H1 (cell line): ENCODE measurements around the gene TBC1D17. TPM values are rescaled to one million over a fixed set of nuclear protein-coding genes. Genes with fewer than 3 reads are reported as not detected.

ENCODE experiments used
- CTCF ChIA-PET: fragments of 300-600 bp; sonication (Branson Sonifier 250); formaldehyde crosslinking; loops from one replicate; lab custom pipeline; 2021; ENCODE audit not compliant: partially characterized antibody; lab: Charles Lee
- POLR2A ChIA-PET: fragments of 300-600 bp; sonication (Branson Sonifier 250); formaldehyde crosslinking; loops from one replicate; lab custom pipeline; 2021; ENCODE audit warnings: inconsistent platforms; ENCODE audit not compliant: partially characterized antibody; lab: Charles Lee
- DNase-seq, 2 experiments: peaks; one replicate each; pipeline versions ENCODE4 v3.0.0 to v3.0.0-alpha.2; 2010 to 2022; ENCODE audit warnings: low spot score in 2 of 2, low read depth in 1 of 2, mixed read lengths in 1 of 2
- FAIRE-seq: peaks from 2 replicates; lab custom pipeline; 2011; peaks lifted over from hg19 to GRCh38; lab: Jason Lieb, UNC
- H2AFZ ChIP-seq: 2 replicates; pipeline ENCODE4 v1.8.1; 2012; ENCODE audit warnings: low read length, inconsistent platforms
- H2AK5ac ChIP-seq: 2 replicates; pipeline ENCODE4 v1.6.1; 2013; ENCODE audit warnings: low read depth, low read length
- H2BK120ac ChIP-seq: replicated peaks from 2 replicates; pipeline ENCODE3; 2013; ENCODE audit warnings: low read depth, low read length, inconsistent platforms
- H2BK12ac ChIP-seq: 2 replicates; pipeline ENCODE4 v1.6.1; 2013; ENCODE audit warnings: low read depth, low read length
- H2BK15ac ChIP-seq: 2 replicates; pipeline ENCODE4 v1.6.1; 2013; ENCODE audit warnings: low read length
- H2BK20ac ChIP-seq: 2 replicates; pipeline ENCODE4 v1.6.1; 2013; ENCODE audit warnings: low read length
- H2BK5ac ChIP-seq: 2 replicates; pipeline ENCODE4 v1.6.1; 2013; ENCODE audit warnings: low read depth, low read length
- H3K14ac ChIP-seq: 2 replicates; pipeline ENCODE4 v1.6.1; 2013; ENCODE audit warnings: inconsistent platforms; ENCODE audit not compliant: insufficient read length
- H3K18ac ChIP-seq: 2 replicates; pipeline ENCODE4 v1.6.1; 2013; ENCODE audit warnings: low read length; ENCODE audit errors: extremely low read depth
- H3K23ac ChIP-seq: 2 replicates; pipeline ENCODE4 v1.6.1; 2013; ENCODE audit warnings: inconsistent platforms; ENCODE audit not compliant: insufficient read length
- H3K23me2 ChIP-seq: 2 replicates; pipeline ENCODE4 v1.6.1; 2013; ENCODE audit warnings: low read depth, low read length
- H3K27ac ChIP-seq: 2 replicates; pipeline ENCODE4 v1.6.1; 2011; ENCODE audit warnings: low read depth, low read length, inconsistent platforms
- H3K27me3 ChIP-seq, 4 experiments: replicated peaks in 1 of 4; 1 replicate in 1 of 4; 2 replicates in 3 of 4; pipeline versions ENCODE4 v1.6.1 to v1.8.1; 2011 to 2013; ENCODE audit warnings: low read length in 3 of 4, mild to moderate bottlenecking in 3 of 4, inconsistent platforms in 2 of 4, mixed read lengths in 2 of 4, moderate library complexity in 1 of 4; ENCODE audit not compliant: control insufficient read depth in 3 of 4, insufficient read depth in 3 of 4; ENCODE audit errors: extremely low read depth in 1 of 4
- H3K36me3 ChIP-seq, 4 experiments: 2 replicates each; pipeline versions ENCODE4 v1.6.1 to v1.8.1; 2011 to 2013; ENCODE audit warnings: mild to moderate bottlenecking in 4 of 4, low read length in 3 of 4, moderate library complexity in 2 of 4, control low read depth in 1 of 4, inconsistent platforms in 1 of 4; ENCODE audit not compliant: insufficient read depth in 4 of 4, control insufficient read depth in 2 of 4
- H3K4ac ChIP-seq: replicated peaks from 2 replicates; pipeline ENCODE3; 2013; ENCODE audit warnings: low read length, low read depth, mixed read lengths, inconsistent platforms; ENCODE audit not compliant: insufficient read length
- H3K4me1 ChIP-seq, 4 experiments: replicated peaks in 1 of 4; 1 replicate in 1 of 4; 2 replicates in 3 of 4; pipeline versions ENCODE4 v1.6.1 to v1.8.1; 2011 to 2013; ENCODE audit warnings: low read length in 3 of 4, inconsistent platforms in 2 of 4, mixed read lengths in 1 of 4; ENCODE audit not compliant: insufficient read depth in 4 of 4, control insufficient read depth in 3 of 4
- H3K4me2 ChIP-seq, 2 experiments: 2 replicates each; pipeline versions ENCODE4 v1.6.1 to v1.8.1; 2011 to 2013; ENCODE audit warnings: low read depth in 2 of 2, low read length in 2 of 2, control low read depth in 1 of 2, inconsistent platforms in 1 of 2, mild to moderate bottlenecking in 1 of 2; ENCODE audit not compliant: insufficient read depth in 1 of 2
- H3K4me3 ChIP-seq, 4 experiments: fragments of 200-600, 300-600 bp in 1 of 4; sonication (generic), shearing (Covaris generic), sonication (Bioruptor Twin) in 1 of 4; 2 replicates each; pipeline versions ENCODE4 v1.5.1 to v1.8.1; 2011 to 2016; ENCODE audit warnings: low read length in 4 of 4, low read depth in 3 of 4, control low read depth in 2 of 4, inconsistent platforms in 2 of 4, mild to moderate bottlenecking in 2 of 4, mixed read lengths in 1 of 4, moderate library complexity in 1 of 4; ENCODE audit not compliant: insufficient read depth in 2 of 4; ENCODE audit errors: extremely low read depth in 1 of 4
- H3K56ac ChIP-seq: replicated peaks from 2 replicates; pipeline ENCODE3; 2013; ENCODE audit warnings: low read depth, mild to moderate bottlenecking, mixed read lengths, low read length, inconsistent platforms; ENCODE audit not compliant: insufficient read length
- H3K79me1 ChIP-seq: 2 replicates; pipeline ENCODE4 v1.6.1; 2013; ENCODE audit warnings: low read depth, low read length, control low read depth
- H3K79me2 ChIP-seq, 2 experiments: 2 replicates each; pipeline versions ENCODE4 v1.6.1 to v1.8.1; 2012 to 2013; ENCODE audit warnings: low read length in 2 of 2, mild to moderate bottlenecking in 2 of 2, inconsistent platforms in 1 of 2; ENCODE audit not compliant: insufficient read depth in 2 of 2, control insufficient read depth in 1 of 2
- H3K9ac ChIP-seq, 4 experiments: replicated peaks in 1 of 4; 1 replicate in 1 of 4; 2 replicates in 3 of 4; pipeline versions ENCODE4 v1.6.1 to v1.8.1; 2011 to 2013; ENCODE audit warnings: low read depth in 3 of 4, low read length in 3 of 4, control low read depth in 2 of 4, mild to moderate bottlenecking in 2 of 4, moderate library complexity in 2 of 4, inconsistent platforms in 1 of 4; ENCODE audit errors: extremely low read depth in 1 of 4
- H3K9me3 ChIP-seq, 2 experiments: 2 replicates each; pipeline versions ENCODE4 v1.6.1 to v1.8.1; 2012 to 2013; ENCODE audit warnings: mild to moderate bottlenecking in 2 of 2, moderate library complexity in 2 of 2, control low read depth in 1 of 2, inconsistent platforms in 1 of 2, low read depth in 1 of 2, low read length in 1 of 2, mixed read lengths in 1 of 2; ENCODE audit not compliant: insufficient read depth in 2 of 2
- H4K20me1 ChIP-seq, 2 experiments: replicated peaks in 1 of 2; 2 replicates each; pipeline versions ENCODE3 to v1.8.1; 2011 to 2013; ENCODE audit warnings: inconsistent platforms in 2 of 2, low read length in 2 of 2, mild to moderate bottlenecking in 1 of 2; ENCODE audit not compliant: insufficient read depth in 2 of 2, control insufficient read depth in 1 of 2
- H4K5ac ChIP-seq: 2 replicates; pipeline ENCODE4 v1.6.1; 2013; ENCODE audit warnings: low read length, low read depth, mixed read lengths, inconsistent platforms; ENCODE audit not compliant: insufficient read length
- H4K8ac ChIP-seq: 2 replicates; pipeline ENCODE4 v1.8.0; 2013; ENCODE audit warnings: mild to moderate bottlenecking, moderate library complexity, low read length, inconsistent platforms; ENCODE audit not compliant: insufficient read depth; ENCODE audit errors: extremely low read depth
- H4K91ac ChIP-seq: replicated peaks from 2 replicates; pipeline ENCODE3; 2013; ENCODE audit warnings: low read length, mixed read lengths, inconsistent platforms; ENCODE audit not compliant: insufficient read length
- BCL11A ChIP-seq, 2 experiments: IDR thresholded peaks; one replicate each; pipeline ENCODE4 v1.6.1; 2011; ENCODE audit warnings: low read depth in 2 of 2, low read length in 2 of 2, mild to moderate bottlenecking in 2 of 2
- CHD2 ChIP-seq: IDR thresholded peaks from 2 replicates; pipeline ENCODE4 v1.6.1; 2012; ENCODE audit warnings: low read length, improper control_type of control experiment
- CREB1 ChIP-seq: IDR thresholded peaks from 2 replicates; pipeline ENCODE4 v1.6.1; 2012; ENCODE audit warnings: inconsistent platforms
- EP300 ChIP-seq, 2 experiments: IDR thresholded peaks; 1 replicate in 1 of 2; 2 replicates in 1 of 2; pipeline ENCODE4 v1.6.1; 2011 to 2012; ENCODE audit warnings: low read depth in 2 of 2, low read length in 2 of 2, mild to moderate bottlenecking in 2 of 2, borderline replicate concordance in 1 of 2, inconsistent platforms in 1 of 2, moderate library complexity in 1 of 2
- EZH2 ChIP-seq: fragments of 200-600 bp; sonication (generic); IDR thresholded peaks from 2 replicates; pipeline ENCODE4 v1.7.1; 2012; ENCODE audit warnings: low read depth, mild to moderate bottlenecking, moderate library complexity, low read length, inconsistent platforms; ENCODE audit not compliant: severe bottlenecking
- HDAC6 ChIP-seq: IDR thresholded peaks from one replicate; pipeline ENCODE4 v1.7.1; 2012; ENCODE audit warnings: low read depth, mild to moderate bottlenecking, inconsistent platforms, low read length, moderate library complexity
- NANOG ChIP-seq: IDR thresholded peaks from 2 replicates; pipeline ENCODE4 v1.6.1; 2011; ENCODE audit warnings: low read length, low read depth, mild to moderate bottlenecking, inconsistent platforms; ENCODE audit not compliant: insufficient read depth, poor library complexity, severe bottlenecking
- PHF8 ChIP-seq: fragments of 200-600 bp; sonication (generic); conservative IDR thresholded peaks from 2 replicates; pipeline ENCODE4 v1.7.1; 2012; ENCODE audit warnings: low read depth, mild to moderate bottlenecking, inconsistent platforms, low read length, moderate library complexity
- WGBS, 2 experiments: shearing (Covaris generic) in 1 of 2; methylation state at CpG; one replicate each; pipeline versions ENCODE4 v1.1.6 to v1.1.7; 2013 to 2015; ENCODE audit warnings: low lambda C conversion rate in 2 of 2, mixed read lengths in 2 of 2, inconsistent platforms in 1 of 2, low coverage in 1 of 2, missing lambda C conversion rate in 1 of 2; ENCODE audit not compliant: insufficient replicate concordance in 2 of 2, insufficient coverage in 1 of 2, insufficient read length in 1 of 2; ENCODE audit errors: extremely low coverage in 1 of 2, missing lambda C conversion rate in 1 of 2; 5-methylcytosine and 5-hydroxymethylcytosine counted together
- polyA plus RNA-seq, 7 experiments: library from polyadenylated mRNA; depleted of rRNA in 3 of 7; stranded (reverse) in 5 of 7; unstranded in 2 of 7; fragments of >200 nt in 5 of 7; fragments of 200-250 nt in 2 of 7; gene quantifications; 1 replicate in 5 of 7; 2 replicates in 1 of 7; 4 replicates in 1 of 7; pipeline versions ENCODE4 v1.2.1 to v1.2.3, GENCODE V29; 2011 to 2013; ENCODE audit warnings: missing spikeins in 2 of 7, mixed read lengths in 2 of 7
- total RNA-seq: library from RNA; stranded (reverse); fragmentation: NEBNext Ultra II Directional; extraction: Animal tissue kit (Norgen Biotek cat#: 25700); gene quantifications from 2 replicates; pipeline ENCODE4 v1.2.1, GENCODE V29; 2021

The TBC1D17 gene
- total and polyA plus RNA-seq, 2 of the 8 experiments (the other 6 are each of a cell fraction or from before 2014, with no cell fraction given): 30.3 to 44.9 TPM

GRCh38 chr19:49837425-49837824 lies 40.1 kb upstream of the TBC1D17 start:
- no peak overlapping the region; the same call in 1 of the 2 replicates for H4K8ac ChIP-seq
- no peak overlapping the region for H3K4ac ChIP-seq
- H3K23me2 ChIP-seq: no peaks in the 10 kb centered on the region
- TF ChIP-seq PHF8 (no peak), NANOG (no peak), HDAC6 (no peak), CHD2 (no peak), EZH2 (no peak), EP300 (IDR thresholded peaks at IDR 0.05; ENCODE audit: borderline replicate concordance in 1 of 2, low read depth in 2 of 2, low read length in 2 of 2) (no peak), BCL11A (IDR thresholded peaks at IDR 0.05; ENCODE audit: low read depth in 2 of 2, low read length in 2 of 2) (no peak), CREB1 (no peak)
- DNase-seq (no peak), FAIRE-seq (no peak)
- no peaks in the 10 kb centered on the region for H3K9me3 ChIP-seq
- H3K27ac ChIP-seq: no peak overlapping the region
- H3K4me1 ChIP-seq: no peaks in the 10 kb centered on the region
- no peak overlapping the region for H3K14ac ChIP-seq
- H3K9ac ChIP-seq: no peak overlapping the region
- no peak overlapping the region for H2BK120ac ChIP-seq
- peaks cover 1 to 5% of the 10 kb centered on the region in 2 experiments for H4K20me1 ChIP-seq
- H3K27me3 ChIP-seq: no peaks in the 10 kb centered on the region
- no peak overlapping the region for H3K4me2 ChIP-seq
- no peaks in the 10 kb centered on the region for H3K79me2 ChIP-seq
- peaks cover 9 to 37% (median 24%) of the 10 kb centered on the region in 4 experiments; a peak in 6 of 8 replicates for H3K36me3 ChIP-seq
- no peak overlapping the region for H2BK5ac ChIP-seq
- no peaks in the 10 kb centered on the region for H3K79me1 ChIP-seq
- H3K56ac ChIP-seq: no peak overlapping the region
- H4K5ac ChIP-seq: no peak overlapping the region
- no peak overlapping the region for H4K91ac ChIP-seq
- ChIA-PET POLR2A (interaction anchor here (0.9 to 2.3 kb wide), 8 partner anchors 9 to 23 kb away, joined by 3 to 7 read pairs (median 4); no protein-coding TSS in a partner anchor), CTCF (interaction anchor here (0.9 to 1.3 kb wide), 3 partner anchors 9 to 26 kb away, joined by 3 to 4 read pairs (median 4); no protein-coding TSS in a partner anchor)
- no peak overlapping the region for H2BK15ac ChIP-seq
- H3K23ac ChIP-seq: no peak overlapping the region
- H2AK5ac ChIP-seq: no peak overlapping the region
- H2BK20ac ChIP-seq: no peak overlapping the region
- H3K4me3 ChIP-seq: no peak overlapping the region
- H3K18ac ChIP-seq: no peak overlapping the region
- no peak overlapping the region for H2AFZ ChIP-seq
- WGBS, 2 experiments: 87% methylated on average over 9 of the region's 9 CpGs; no CpG with 5 or more reads in 1 of the 2 experiments
- H2BK12ac ChIP-seq: no peak overlapping the region
